NT2/D1 (cell line): ENCODE measurements around the gene SH2D5.

ENCODE experiments used
- SUZ12 ChIP-seq: IDR thresholded peaks from 2 replicates; pipeline ENCODE4 v1.6.1; 2011; ENCODE audit not compliant: insufficient read length, insufficient read depth; ENCODE audit errors: extremely low read depth
- ZNF274 ChIP-seq: IDR thresholded peaks from 2 replicates; pipeline ENCODE4 v1.6.1; 2011; ENCODE audit warnings: mild to moderate bottlenecking, low read depth, low read length

DNA sequence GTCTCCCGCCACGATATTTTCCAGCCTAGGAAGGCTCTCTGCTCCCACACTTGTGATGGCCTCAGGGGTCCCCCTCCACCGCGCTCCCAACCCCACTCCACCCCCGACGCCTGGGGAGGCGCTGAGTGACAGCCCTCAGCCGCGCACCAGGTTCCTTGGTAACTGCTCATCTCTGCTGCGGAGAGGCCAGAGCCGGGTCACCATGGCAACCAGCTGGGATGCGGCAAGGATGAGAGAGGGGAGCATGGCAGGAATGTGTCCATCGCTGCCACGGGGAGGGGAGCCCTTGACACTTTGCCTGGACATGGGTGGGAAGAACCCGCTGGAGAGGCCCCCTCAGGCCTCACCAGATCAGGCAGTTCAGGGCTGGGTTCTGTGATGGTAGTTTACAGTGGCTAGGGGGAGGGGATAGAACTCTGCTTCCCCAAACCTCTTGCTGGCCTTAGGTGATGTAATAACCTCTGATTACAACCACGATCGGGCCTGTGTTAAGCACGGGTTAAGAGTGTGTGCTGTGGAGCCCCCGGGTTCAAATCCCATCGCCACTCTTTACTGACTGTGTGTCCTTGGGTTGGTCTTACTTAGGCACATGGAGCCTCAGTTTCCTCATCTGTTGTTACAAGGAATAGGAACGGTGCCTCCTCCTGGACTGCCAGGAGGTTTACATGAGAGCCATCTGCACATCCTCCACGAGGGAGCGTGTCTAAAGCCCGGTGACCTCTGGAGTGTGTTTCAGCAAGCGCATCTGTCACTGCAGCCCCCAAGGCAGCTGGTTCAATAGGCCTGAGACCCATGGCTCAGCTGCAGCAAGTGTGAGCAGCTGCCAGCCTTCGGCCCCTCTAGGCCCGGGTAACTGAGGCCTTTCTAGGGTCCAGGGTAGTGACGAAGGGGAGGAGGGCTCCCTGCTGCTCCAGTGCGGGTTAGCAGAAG lies 21.0 kb downstream of the SH2D5 start:
- no peak for TF ChIP-seq SUZ12
- no peak for TF ChIP-seq ZNF274
